Right kidney (tissue), 9 donors: Measurements from ENCODE around the gene KLF6.

Experiments used
- DNase-seq: peaks from one replicate; pipeline ENCODE4 v3.0.0-alpha.2; 2016
- long read RNA-seq, 8 donors: transcript quantifications; one replicate each; lab custom pipeline, GENCODE V29; 2026

KLF6 gene
- long read RNA-seq, donor 1, full-length matches to known transcripts, result 16 of 16 reads
- long read RNA-seq, donor 1, partial matches to known transcripts, result 0 of 16 reads
- long read RNA-seq, donor 1, other reads (novel, unspliced or antisense), result 0 of 16 reads
- long read RNA-seq, donor 2, full-length matches to known transcripts, result 14 of 14 reads
- long read RNA-seq, donor 2, partial matches to known transcripts, result 0 of 14 reads
- long read RNA-seq, donor 2, other reads (novel, unspliced or antisense), result 0 of 14 reads
- long read RNA-seq, donor 3, full-length matches to known transcripts, result 15 of 15 reads
- long read RNA-seq, donor 3, partial matches to known transcripts, result 0 of 15 reads
- long read RNA-seq, donor 3, other reads (novel, unspliced or antisense), result 0 of 15 reads
- long read RNA-seq, donor 4, full-length matches to known transcripts, result 31 of 31 reads
- long read RNA-seq, donor 4, partial matches to known transcripts, result 0 of 31 reads
- long read RNA-seq, donor 4, other reads (novel, unspliced or antisense), result 0 of 31 reads
- long read RNA-seq, donor 5, full-length matches to known transcripts, result 20 of 20 reads
- long read RNA-seq, donor 5, partial matches to known transcripts, result 0 of 20 reads
- long read RNA-seq, donor 5, other reads (novel, unspliced or antisense), result 0 of 20 reads
- long read RNA-seq, donor 6, full-length matches to known transcripts, result 26 of 26 reads
- long read RNA-seq, donor 6, partial matches to known transcripts, result 0 of 26 reads
- long read RNA-seq, donor 6, other reads (novel, unspliced or antisense), result 0 of 26 reads
- long read RNA-seq, donor 7, full-length matches to known transcripts, result 37 of 52 reads
- long read RNA-seq, donor 7, partial matches to known transcripts, result 7 of 52 reads
- long read RNA-seq, donor 7, other reads (novel, unspliced or antisense), result 8 of 52 reads
- long read RNA-seq, donor 8, full-length matches to known transcripts, result 13 of 13 reads
- long read RNA-seq, donor 8, partial matches to known transcripts, result 0 of 13 reads
- long read RNA-seq, donor 8, other reads (novel, unspliced or antisense), result 0 of 13 reads

GRCh38 chr10:3784510-3785250, at the start of gene KLF6:
TSS of gene KLF6 (minus strand) at chr10:3785209. CDS start at chr10:3785014, 195 bp downstream.
- peak; percentile 94 for DNase-seq

GRCh38 chr10:3834404-3834803, 49.4 kb upstream of the KLF6 start:
- DNase-seq, result no peak

- DNase-seq, result no peak
These were observed 48.0 kb upstream of the KLF6 start for GRCh38 chr10:3833046-3833445.

- DNase-seq, result no peak
These were observed 47.2 kb upstream of the KLF6 start for GRCh38 chr10:3832022-3832786.

GRCh38 chr10:3831608-3832007, 46.6 kb upstream of the KLF6 start:
- no peak for DNase-seq

- DNase-seq, result no peak
These were observed 45.9 kb upstream of the KLF6 start for GRCh38 chr10:3830946-3831345.

GRCh38 chr10:3829156-3830050, 44.4 kb upstream of the KLF6 start:
- DNase-seq, result no peak

GRCh38 chr10:3828404-3829155, 43.6 kb upstream of the KLF6 start:
- DNase-seq, result no peak

- DNase-seq, result no peak
These were observed 42.9 kb upstream of the KLF6 start for GRCh38 chr10:3827768-3828403.

- DNase-seq, result no peak
These were observed 42.3 kb upstream of the KLF6 start for GRCh38 chr10:3827266-3827665.

GRCh38 chr10:3825862-3826351, 40.9 kb upstream of the KLF6 start:
- DNase-seq, result no peak

- DNase-seq, result no peak
These were observed 40.2 kb upstream of the KLF6 start for GRCh38 chr10:3825244-3825643.

GRCh38 chr10:3822541-3823330, 37.7 kb upstream of the KLF6 start:
- no peak for DNase-seq

GRCh38 chr10:3820255-3820654, 35.2 kb upstream of the KLF6 start:
- DNase-seq, result no peak

- DNase-seq, result no peak
These were observed 32.0 kb upstream of the KLF6 start for GRCh38 chr10:3816995-3817394.

GRCh38 chr10:3814838-3815220, 29.8 kb upstream of the KLF6 start:
- DNase-seq, result no peak

- DNase-seq, result no peak
These were observed 29.2 kb upstream of the KLF6 start for GRCh38 chr10:3813986-3814837.
